Activated naive CD8-positive, alpha-beta T cell treated with anti-CD3 and anti-CD28 coated beads, Interleukin-2, amount 10 ng/mL, durations not matched to agents 7 days and 5 days (primary cell): Measurements from ENCODE around the gene MAPK10. TPM values are rescaled to one million over a fixed set of nuclear protein-coding genes. Genes with fewer than 3 reads are reported as not detected.
"Not testable (repeated sequence)": the region's sequence is repeated elsewhere in the genome, so short reads cannot be mapped to it uniquely, and the experiment has no call there.

Experiments
- ATAC-seq: fragments of 150-1000 bp; cut with Tn5 transposase; one replicate; pipeline ENCODE4 v1.10.0; 2021; ENCODE audit warnings: low read depth, moderate library complexity
- POLR2A ChIA-PET: fragments of 350-600 bp; sonication (Branson Sonifier 250); formaldehyde crosslinking; loops from one replicate; lab custom pipeline; 2021; ENCODE audit warnings: antibody characterized with exemption; lab: Charles Lee
- DNase-seq: peaks from one replicate; pipeline ENCODE4 v3.0.0; 2021
- H3K27ac Mint-ChIP-seq: one replicate; pipeline ENCODE4 v1.8.0; 2022; ENCODE audit warnings: mild to moderate bottlenecking, mixed read lengths
- H3K27me3 Mint-ChIP-seq: one replicate; pipeline ENCODE4 v1.8.0; 2022; ENCODE audit warnings: mild to moderate bottlenecking, moderate library complexity, mixed read lengths
- H3K36me3 Mint-ChIP-seq: one replicate; pipeline ENCODE4 v1.8.0; 2021; ENCODE audit warnings: mild to moderate bottlenecking, mixed read lengths
- H3K4me1 Mint-ChIP-seq: one replicate; pipeline ENCODE4 v1.8.0; 2021; ENCODE audit warnings: mixed read lengths
- H3K4me3 Mint-ChIP-seq: one replicate; pipeline ENCODE4 v1.8.0; 2022; ENCODE audit warnings: mild to moderate bottlenecking, moderate library complexity, mixed read lengths
- H3K9me3 Mint-ChIP-seq: one replicate; pipeline ENCODE4 v1.8.0; 2021; ENCODE audit warnings: mixed read lengths
- total RNA-seq, 2 experiments: library from RNA; stranded (reverse); gene quantifications; one replicate each; pipeline ENCODE4 v1.2.3, GENCODE V29; 2021

The MAPK10 gene
- total RNA-seq, 2 experiments from 2014 or later, result not detected

DNA sequence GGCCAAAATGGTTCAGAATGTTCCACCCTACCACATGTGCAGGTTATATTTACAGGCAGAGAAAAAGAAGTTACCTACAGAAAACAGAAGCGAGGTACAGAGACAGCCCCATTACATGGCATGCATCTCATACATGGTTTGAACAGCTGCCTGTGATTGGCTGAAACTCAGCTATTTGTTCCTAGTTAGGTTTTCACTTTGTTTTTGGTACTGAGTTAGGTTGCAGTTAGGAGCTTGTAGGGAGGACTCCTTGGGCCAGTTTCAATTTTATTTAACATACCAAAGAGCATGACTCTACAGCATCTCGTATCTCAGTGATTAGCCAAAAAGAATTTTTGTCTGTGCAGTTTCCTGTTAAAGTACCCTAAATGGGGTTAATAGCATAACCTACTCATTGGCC lies 392.0 kb downstream of the MAPK10 start:
- no peak for ATAC-seq

DNA sequence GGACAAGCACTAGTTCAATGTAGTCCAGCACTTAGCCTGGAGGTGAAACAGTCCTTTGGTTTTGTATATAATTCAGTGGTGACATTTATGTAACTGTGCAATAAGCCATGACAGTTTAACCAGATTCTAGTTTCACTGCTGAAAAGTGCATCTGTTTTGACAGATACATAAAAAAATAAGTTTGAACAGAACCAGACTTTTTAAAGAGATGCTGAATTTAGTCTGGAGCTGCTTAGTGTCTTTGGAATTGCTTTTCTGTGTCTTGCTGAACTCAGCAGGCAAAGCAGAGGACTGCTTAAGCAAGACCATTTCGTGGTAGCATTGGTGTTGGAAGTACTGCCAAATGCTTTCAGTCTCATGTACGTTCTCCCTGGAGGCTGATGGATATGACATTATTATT lies 393.5 kb downstream of the MAPK10 start:
- ATAC-seq (no peak), DNase-seq (no peak)
- Mint-ChIP-seq H3K4me1 (no peaks in the 10 kb centered on the region), H3K27ac (no peak overlapping the region), H3K27me3 (no peaks in the 10 kb centered on the region), H3K9me3 (no peaks in the 10 kb centered on the region), H3K4me3 (no peak overlapping the region), H3K36me3 (no peaks in the 10 kb centered on the region)
- POLR2A ChIA-PET, result no interaction called here

More for the DNA sequence above, 392.0 kb downstream of the MAPK10 start:
- POLR2A ChIA-PET, result no interaction called here
- no peaks in the 10 kb centered on the region for H3K36me3 Mint-ChIP-seq
- no peaks in the 10 kb centered on the region for H3K4me1 Mint-ChIP-seq
- H3K4me3 Mint-ChIP-seq, result no peak overlapping the region
- H3K9me3 Mint-ChIP-seq, result no peaks in the 10 kb centered on the region
- DNase-seq, result no peak
- H3K27me3 Mint-ChIP-seq, result no peaks in the 10 kb centered on the region
- no peak overlapping the region for H3K27ac Mint-ChIP-seq

DNA sequence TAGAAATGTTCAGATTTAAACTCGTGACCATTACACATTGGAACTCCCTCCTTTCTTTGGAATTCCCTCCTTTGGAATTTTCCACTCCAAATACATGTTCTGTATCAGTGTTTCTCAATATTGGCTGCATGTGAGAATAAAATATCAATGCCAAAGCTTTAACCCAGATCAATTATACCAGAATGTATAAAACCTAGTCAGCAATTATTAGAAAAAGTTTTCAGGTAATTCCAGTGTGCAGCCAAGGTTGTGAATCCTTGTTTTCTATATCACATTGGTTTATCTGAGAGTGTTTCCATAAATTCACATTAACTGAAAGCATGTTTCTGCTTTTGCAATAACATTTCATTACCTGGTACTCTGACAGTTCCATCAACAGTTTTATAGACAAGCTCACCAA lies 394.3 kb downstream of the MAPK10 start:
- Mint-ChIP-seq H3K36me3 (no peaks in the 10 kb centered on the region), H3K4me3 (no peak overlapping the region), H3K27ac (no peak overlapping the region)

DNA sequence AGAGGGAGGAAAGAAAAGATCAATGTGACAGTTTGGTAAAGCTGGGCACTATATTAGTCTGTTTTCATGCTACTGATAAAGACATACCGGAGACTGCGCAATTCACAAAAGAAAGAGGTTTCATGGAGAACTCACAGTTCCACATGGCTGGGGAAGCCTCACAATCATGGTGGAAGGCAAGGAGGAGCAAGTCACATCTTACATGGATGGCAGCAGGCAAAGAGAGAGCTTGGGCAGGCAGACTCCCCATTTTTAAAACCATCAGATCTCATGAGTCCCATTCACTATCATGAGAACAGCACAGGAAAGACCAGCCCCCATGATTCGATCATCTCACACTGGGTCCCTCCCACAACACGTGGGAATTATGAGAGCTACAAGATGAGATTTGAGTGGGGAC lies 394.8 kb downstream of the MAPK10 start:
- ATAC-seq, H3K4me3 Mint-ChIP-seq, DNase-seq, H3K9me3 Mint-ChIP-seq, H3K27me3 Mint-ChIP-seq, POLR2A ChIA-PET, H3K4me1 Mint-ChIP-seq, H3K36me3 Mint-ChIP-seq, H3K27ac Mint-ChIP-seq: not testable (repeated sequence)

More for the DNA sequence above, 394.3 kb downstream of the MAPK10 start:
- no peaks in the 10 kb centered on the region for H3K9me3 Mint-ChIP-seq
- ATAC-seq, result no peak
- DNase-seq, result no peak
- POLR2A ChIA-PET, result no interaction called here
- H3K4me1 Mint-ChIP-seq, result no peaks in the 10 kb centered on the region
- H3K27me3 Mint-ChIP-seq, result no peaks in the 10 kb centered on the region

DNA sequence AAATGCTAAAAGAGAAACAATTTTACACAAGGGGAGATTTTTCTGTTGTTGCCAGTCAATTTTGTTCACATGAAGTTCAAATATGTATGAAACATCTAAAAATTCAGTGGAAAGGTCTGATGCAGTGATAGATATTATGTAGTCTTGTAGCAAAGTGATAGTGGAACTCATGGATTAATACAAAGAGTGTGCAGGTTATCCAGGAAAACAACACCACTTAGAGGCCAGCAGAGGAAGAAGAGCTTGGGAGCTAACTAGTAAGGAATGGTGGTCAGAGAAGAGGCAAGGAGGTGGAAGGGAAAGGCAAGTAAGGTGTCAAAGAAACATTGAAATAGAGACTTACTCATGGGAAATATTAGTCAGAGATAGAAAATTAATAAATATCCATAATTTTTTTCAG lies 395.6 kb downstream of the MAPK10 start:
- Mint-ChIP-seq H3K27ac (no peak overlapping the region), H3K27me3 (no peaks in the 10 kb centered on the region), H3K4me3 (no peak overlapping the region), H3K4me1 (no peaks in the 10 kb centered on the region), H3K36me3 (no peaks in the 10 kb centered on the region), H3K9me3 (no peaks in the 10 kb centered on the region)
- DNase-seq (no peak), ATAC-seq (no peak)
- POLR2A ChIA-PET, result no interaction called here

DNA sequence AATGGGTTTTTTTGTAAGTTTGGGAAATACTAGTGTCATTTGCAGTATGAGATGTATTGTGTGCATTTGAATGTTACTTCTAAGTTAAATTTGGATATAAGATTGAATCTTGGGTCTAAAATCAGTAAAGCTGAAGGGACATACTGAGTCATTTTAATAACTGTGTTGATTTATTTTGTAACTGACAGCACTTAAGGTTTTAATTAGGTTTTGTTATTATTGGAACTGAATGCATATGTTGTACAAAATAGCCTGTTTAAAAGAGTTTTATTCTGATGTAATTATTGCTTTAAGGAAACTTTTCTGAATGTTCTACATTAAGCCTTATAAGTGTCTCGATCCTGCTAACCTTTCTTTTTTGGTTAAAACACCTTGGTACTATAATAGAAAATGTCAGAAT lies 396.6 kb downstream of the MAPK10 start:
- Mint-ChIP-seq H3K27ac (no peak overlapping the region), H3K9me3 (no peaks in the 10 kb centered on the region), H3K4me1 (no peaks in the 10 kb centered on the region), H3K27me3 (no peaks in the 10 kb centered on the region), H3K4me3 (no peak overlapping the region), H3K36me3 (no peaks in the 10 kb centered on the region)
- DNase-seq (no peak), ATAC-seq (no peak)
- POLR2A ChIA-PET, result no interaction called here

DNA sequence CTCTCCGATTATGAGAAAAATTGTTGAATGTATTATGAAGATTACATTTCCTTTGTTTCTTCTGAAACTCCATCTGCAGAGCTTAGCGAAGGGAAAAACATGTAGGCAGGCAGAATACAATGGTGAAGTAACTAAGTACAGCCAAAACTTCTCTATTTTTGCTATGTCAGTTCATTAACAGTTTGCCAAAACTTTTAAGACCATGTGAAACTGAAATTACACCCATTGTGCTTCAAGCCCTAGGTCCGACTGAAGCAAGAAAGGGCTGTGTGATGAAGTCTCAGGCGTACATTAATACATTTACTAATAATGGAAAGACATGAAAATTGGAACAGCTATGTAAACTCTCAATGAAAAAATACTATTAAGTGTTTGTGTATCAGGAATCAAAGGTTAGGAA lies 398.0 kb downstream of the MAPK10 start:
- no peaks in the 10 kb centered on the region for H3K4me1 Mint-ChIP-seq
- H3K4me3 Mint-ChIP-seq, result no peak overlapping the region
- ATAC-seq, result no peak

DNA sequence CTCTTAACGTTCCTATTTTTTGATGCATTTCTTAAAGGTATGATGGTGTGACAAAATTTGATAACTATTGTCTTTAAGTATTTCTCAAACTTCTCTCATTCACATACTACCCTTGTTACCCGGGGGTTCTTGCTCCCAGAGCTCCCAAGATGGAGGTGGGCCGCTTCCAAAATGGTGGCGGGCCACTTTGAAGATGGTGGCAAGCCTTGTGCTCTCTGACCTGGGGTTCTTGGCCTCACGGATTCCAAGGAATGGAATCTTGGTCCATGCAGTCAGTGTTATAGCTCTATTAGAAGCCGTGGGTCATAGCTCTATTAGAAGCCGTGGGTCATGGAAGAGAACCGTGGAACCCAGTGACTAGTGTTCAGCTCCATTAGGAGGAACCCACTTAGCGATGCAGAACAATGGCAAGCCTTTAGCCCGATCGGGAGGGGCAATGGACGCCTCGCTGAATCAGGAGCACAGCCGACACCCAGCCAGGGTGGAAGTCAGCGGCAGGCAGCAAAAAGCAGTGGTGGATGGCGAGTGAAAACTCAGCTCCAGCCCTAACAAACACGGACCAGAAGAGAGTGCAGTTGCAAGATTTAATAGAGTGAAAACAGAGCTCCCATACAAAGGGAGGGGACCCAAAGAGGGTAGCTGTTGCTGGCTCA lies 403.4 kb downstream of the MAPK10 start:
- no peaks in the 10 kb centered on the region for H3K36me3 Mint-ChIP-seq
- no peak for ATAC-seq
- no peak overlapping the region for H3K27ac Mint-ChIP-seq
- POLR2A ChIA-PET, result no interaction called here
- H3K4me3 Mint-ChIP-seq, result no peak overlapping the region
- peaks cover 3% of the 10 kb centered on the region for H3K27me3 Mint-ChIP-seq
- DNase-seq, result no peak
- no peaks in the 10 kb centered on the region for H3K9me3 Mint-ChIP-seq
- H3K4me1 Mint-ChIP-seq, result no peaks in the 10 kb centered on the region

More for the DNA sequence above, 398.0 kb downstream of the MAPK10 start:
- Mint-ChIP-seq H3K36me3 (no peaks in the 10 kb centered on the region), H3K27ac (no peak overlapping the region), H3K9me3 (no peaks in the 10 kb centered on the region), H3K27me3 (no peaks in the 10 kb centered on the region)
- POLR2A ChIA-PET, result no interaction called here
- no peak for DNase-seq

DNA sequence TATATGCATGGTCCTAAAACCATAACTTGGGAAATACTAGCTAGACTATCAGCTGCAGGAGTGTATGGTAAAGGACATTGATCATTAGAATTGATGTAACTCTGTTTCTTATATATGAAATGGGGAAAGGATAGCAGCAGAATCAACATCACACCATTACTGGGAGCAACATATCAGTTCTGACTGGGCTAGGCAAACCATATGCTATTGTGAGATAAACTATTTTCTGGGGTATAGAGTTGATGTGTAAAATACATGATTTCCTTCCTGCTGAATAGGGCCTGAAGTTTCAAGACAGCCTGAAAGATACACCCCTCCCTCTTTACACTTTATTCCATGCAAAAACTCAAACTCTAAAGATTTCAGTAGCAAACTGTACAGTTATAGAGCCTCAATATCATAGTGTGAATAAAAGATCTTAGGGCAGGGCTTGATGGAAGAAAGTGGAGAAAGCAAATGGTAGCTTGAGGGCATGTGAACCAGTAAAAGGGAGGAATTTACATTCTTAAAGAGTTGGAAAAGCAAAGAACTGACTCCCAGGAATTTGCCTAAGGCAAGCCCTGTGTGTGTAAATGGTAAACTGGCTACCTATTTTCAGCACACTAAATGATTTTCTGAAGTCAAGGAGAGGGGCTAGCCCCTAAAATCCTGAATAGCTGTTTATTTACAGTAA lies 404.1 kb downstream of the MAPK10 start:
- no peak for DNase-seq
- POLR2A ChIA-PET, result no interaction called here
- no peak overlapping the region for H3K4me3 Mint-ChIP-seq
- H3K27me3 Mint-ChIP-seq, result peaks cover 3% of the 10 kb centered on the region
- no peak for ATAC-seq
- H3K36me3 Mint-ChIP-seq, result no peaks in the 10 kb centered on the region
- no peak overlapping the region for H3K27ac Mint-ChIP-seq
- no peaks in the 10 kb centered on the region for H3K4me1 Mint-ChIP-seq
- no peaks in the 10 kb centered on the region for H3K9me3 Mint-ChIP-seq

DNA sequence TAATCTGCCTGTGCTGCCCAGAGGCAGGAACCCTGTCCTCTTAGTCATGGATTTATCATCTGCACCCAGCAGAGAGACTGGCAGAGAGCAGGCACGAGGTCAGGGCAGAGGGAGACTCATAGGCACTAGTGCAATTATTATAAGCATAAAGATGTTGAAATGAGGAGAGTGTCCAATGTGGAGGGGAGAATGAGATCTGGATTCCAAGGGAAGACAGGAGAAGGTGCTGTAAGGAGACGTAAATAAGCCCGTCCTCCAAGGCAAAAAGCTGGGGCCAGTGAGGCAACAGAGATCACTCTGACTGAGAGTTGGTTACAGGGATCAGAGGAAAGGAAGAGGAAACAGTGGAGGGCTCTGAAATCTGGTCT lies 406.2 kb downstream of the MAPK10 start:
- DNase-seq (no peak), ATAC-seq (no peak)
- Mint-ChIP-seq H3K9me3 (no peaks in the 10 kb centered on the region), H3K4me3 (no peak overlapping the region), H3K27me3 (peaks cover 3% of the 10 kb centered on the region), H3K4me1 (no peaks in the 10 kb centered on the region), H3K27ac (no peak overlapping the region), H3K36me3 (no peaks in the 10 kb centered on the region)
- POLR2A ChIA-PET, result no interaction called here

DNA sequence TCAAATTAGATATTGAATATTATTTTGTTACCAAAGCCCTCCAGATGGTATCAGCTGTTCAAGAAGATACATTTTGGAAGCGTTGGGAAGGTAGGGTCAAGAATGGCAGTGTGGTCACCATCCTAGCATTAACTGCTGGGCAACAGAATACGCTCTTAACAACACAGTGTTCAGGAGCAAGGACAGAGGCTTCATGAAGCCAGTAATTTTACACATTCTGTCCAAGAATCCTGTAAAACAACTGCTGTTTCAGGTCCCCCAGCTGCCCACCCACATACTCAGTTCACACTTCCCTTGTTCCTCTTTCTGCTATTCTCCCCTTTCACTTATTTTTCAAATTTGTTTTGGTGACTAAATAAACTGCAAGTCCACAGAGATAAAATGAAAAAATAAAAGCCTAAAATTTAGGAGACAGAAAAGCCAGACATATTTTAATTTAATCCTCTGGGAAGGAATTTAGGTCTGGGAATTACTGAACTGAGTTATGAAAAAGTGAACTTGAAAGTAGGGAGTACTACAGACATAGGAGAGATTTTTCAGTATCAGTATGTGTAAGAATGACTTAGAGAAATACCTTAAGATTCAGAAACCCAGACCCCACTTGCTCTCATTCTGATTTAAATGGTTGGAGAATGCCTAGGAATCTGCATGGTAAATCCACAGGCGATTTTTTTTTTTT lies 406.7 kb downstream of the MAPK10 start:
- no peak for ATAC-seq
- H3K9me3 Mint-ChIP-seq, result no peaks in the 10 kb centered on the region
- H3K4me1 Mint-ChIP-seq, result no peaks in the 10 kb centered on the region
- POLR2A ChIA-PET, result no interaction called here
- H3K36me3 Mint-ChIP-seq, result no peaks in the 10 kb centered on the region
- no peak overlapping the region for H3K4me3 Mint-ChIP-seq
- peaks cover 3% of the 10 kb centered on the region for H3K27me3 Mint-ChIP-seq
- no peak overlapping the region for H3K27ac Mint-ChIP-seq
- DNase-seq, result no peak

DNA sequence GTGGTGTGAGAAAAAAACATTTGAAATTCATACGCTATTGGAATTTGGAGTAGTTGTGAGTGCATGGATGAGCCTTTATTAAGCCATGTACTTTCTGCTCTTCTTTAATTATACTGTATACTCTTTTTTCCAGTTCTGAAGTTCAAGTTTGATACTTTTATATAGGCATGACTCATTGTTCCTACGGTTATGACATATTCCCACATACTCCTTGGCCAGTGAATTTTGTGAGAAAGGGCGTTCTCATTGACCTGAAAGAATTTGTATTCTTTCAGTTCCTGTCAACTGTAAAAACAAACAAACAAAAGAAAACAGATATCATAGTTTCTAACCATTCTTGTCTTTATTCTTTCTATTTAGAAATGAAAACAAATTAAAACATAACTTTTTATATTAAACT lies 407.3 kb downstream of the MAPK10 start:
- Mint-ChIP-seq H3K4me3 (no peak overlapping the region), H3K27ac (no peak overlapping the region), H3K4me1 (no peaks in the 10 kb centered on the region), H3K27me3 (peaks cover 3% of the 10 kb centered on the region), H3K9me3 (no peaks in the 10 kb centered on the region), H3K36me3 (no peaks in the 10 kb centered on the region)
- DNase-seq (no peak), ATAC-seq (no peak)
- POLR2A ChIA-PET, result no interaction called here

DNA sequence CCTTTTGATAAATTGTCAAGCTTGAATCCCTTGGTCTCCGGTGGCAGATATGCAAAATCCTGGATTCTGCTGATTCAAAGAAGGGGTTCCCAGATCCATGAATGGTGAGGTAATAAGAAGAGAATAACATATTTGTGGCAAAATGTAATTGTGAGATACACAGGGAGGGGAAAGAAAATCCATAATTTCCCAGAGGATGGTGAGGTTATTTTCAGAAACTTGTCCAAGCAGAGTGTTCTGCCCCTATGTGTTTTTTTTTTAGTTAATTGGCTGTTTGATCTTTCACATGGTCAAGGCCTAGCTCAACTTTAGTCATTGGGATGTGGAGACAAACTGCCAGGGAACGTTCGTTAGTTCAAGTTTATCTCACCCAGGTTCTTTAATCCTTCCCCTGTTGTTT lies 408.8 kb downstream of the MAPK10 start:
- H3K4me3 Mint-ChIP-seq, result no peak overlapping the region
- no peaks in the 10 kb centered on the region for H3K9me3 Mint-ChIP-seq
- DNase-seq (no peak), ATAC-seq (no peak)
- peaks cover 3% of the 10 kb centered on the region for H3K27me3 Mint-ChIP-seq
- no peaks in the 10 kb centered on the region for H3K36me3 Mint-ChIP-seq
- POLR2A ChIA-PET, result no interaction called here
- H3K27ac Mint-ChIP-seq, result no peak overlapping the region
- no peaks in the 10 kb centered on the region for H3K4me1 Mint-ChIP-seq

DNA sequence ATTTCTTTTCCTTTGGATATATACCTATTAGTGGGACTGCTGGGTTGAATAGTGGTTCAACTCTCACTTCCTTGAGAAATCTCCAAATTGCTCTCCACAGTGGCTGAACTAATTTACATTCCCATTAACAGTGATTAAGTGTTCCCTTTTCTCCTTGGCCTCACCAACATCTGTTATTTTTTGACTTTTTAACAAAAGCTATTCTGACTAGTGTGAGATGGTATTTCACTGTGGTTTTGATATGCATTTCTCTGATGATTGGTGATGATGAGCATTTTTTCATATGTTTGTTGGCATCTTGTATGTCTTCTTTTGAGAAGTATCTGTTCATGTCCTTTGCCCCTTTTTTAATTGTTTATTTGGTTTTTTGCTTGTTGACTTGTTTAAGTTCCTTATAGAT lies 413.0 kb downstream of the MAPK10 start:
- Mint-ChIP-seq H3K27ac (no peak overlapping the region), H3K4me1 (no peaks in the 10 kb centered on the region), H3K36me3 (no peaks in the 10 kb centered on the region), H3K9me3 (no peaks in the 10 kb centered on the region), H3K27me3 (peaks cover 2% of the 10 kb centered on the region), H3K4me3 (no peak overlapping the region)
- ATAC-seq, result no peak
- no peak for DNase-seq
- POLR2A ChIA-PET, result no interaction called here
